ENCODE results near the gene VSNL1.

GRCh38 chr2:17690776-17691175 is 150.3 kb downstream of the VSNL1 start:
- TF ChIP-seq POLR2A (IDR thresholded peaks at IDR 0.05) (no peak), POLR2AphosphoS5 (IDR thresholded peaks at IDR 0.05) (no peak)
